Measurements from ENCODE around the gene SPATS2L.

- no peak for TF ChIP-seq CTCF (conservative IDR thresholded peaks at IDR 0.05 in 1 of 2, IDR thresholded peaks at IDR 0.05 in 1 of 2; ENCODE audit: extremely low read depth in 1 of 2, insufficient read depth in 1 of 2, low read depth in 1 of 2, low read length in 2 of 2)
- no peak for TF ChIP-seq EZH2 (IDR thresholded peaks at IDR 0.05; ENCODE audit: borderline replicate concordance, low read length)
These were observed 32.1 kb upstream of the SPATS2L start for GRCh38 chr2:200274116-200275075.
